GM18505 (cell line): ENCODE results near the gene WRNIP1.
"Not testable (repeated sequence)": the region's sequence is repeated elsewhere in the genome, so short reads cannot be mapped to it uniquely, and the experiment has no call there.

Experiments
- ATAC-seq: cut with Tn5 transposase; IDR thresholded peaks from one replicate; pipeline ENCODE4 v1.9.1; 2021; ENCODE audit not compliant: unreplicated experiment
- POLR2A ChIP-seq: IDR thresholded peaks from 4 replicates; pipeline ENCODE4 v1.6.1; 2011; ENCODE audit warnings: borderline replicate concordance; ENCODE audit not compliant: insufficient read depth, insufficient read length; ENCODE audit errors: extremely low read depth

Gene WRNIP1

DNA sequence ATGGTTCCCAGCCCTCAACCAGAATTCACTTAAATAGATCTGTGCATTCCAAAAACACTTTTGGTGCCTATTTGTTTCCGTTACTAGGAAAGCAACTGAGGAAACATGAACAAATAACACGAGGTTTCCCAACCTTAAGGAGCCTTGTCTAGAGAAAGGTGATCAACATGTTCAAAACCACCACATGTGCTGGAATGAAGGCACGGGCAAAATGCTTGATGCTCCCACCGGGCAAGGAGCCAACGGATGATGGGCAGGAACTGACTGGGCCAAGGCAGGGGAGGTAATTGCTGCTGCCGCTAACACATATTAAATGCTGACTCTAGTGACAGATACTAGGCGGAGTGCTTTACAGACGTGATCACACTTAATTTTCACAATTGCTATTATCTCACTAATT, 17.0 kb upstream of the WRNIP1 start:
- no peak for TF ChIP-seq POLR2A
- no peak for ATAC-seq

DNA sequence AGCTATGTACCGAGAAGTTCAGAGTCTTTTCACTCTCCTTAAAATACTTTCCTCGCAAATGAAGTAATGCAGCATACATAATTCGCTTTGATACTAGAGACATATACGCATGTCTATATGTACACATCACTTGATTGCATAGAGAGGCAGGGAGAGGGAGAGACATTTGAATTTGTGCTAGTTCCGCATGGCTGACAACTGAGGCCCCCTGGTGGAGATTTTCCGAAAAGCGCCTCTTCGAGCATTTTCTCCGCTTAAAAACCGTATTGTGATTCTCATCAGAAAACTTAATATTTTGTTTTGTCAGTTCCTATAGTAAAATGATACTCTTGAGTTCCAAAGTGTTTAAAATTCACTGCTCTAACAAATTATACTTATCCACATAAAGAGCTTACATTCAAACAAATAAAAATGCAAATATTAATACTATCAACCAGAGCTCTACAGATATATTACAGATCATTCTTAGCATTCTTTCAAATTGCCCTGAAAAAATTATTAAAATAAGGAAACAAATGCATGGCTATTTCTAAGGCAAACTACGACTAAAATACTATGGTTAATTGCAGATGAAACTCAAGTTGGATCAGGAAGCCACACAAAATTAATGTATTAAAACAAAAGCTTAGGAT, 15.1 kb upstream of the WRNIP1 start:
- no peak for TF ChIP-seq POLR2A
- no peak for ATAC-seq

DNA sequence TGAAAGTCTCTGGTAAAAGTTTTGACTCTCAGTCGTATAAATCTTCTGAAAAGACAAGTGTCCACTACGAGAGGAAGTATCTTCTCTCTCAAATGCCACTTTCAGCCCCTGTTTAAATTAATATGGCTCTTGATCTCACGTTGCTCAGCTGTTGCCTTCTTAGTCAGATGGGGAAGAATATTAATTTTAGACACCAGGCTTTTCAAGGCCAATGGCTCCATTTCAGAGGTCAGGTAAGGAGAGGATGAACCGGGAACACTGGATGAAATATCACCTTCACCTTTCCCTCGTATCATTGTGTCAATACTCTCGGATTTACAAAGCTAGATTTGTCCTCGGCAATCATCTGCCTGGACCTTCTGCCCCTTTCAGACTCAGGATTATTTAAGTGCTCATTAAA, 14.4 kb upstream of the WRNIP1 start, which contains the start of gene MYLK4:
MYLK4 (minus strand) TSS at position 91 of the 400 bp plus-strand sequence. CDS start 1,628 bp downstream, outside the sequence.
- no peak for ATAC-seq
- TF ChIP-seq POLR2A, result no peak

DNA sequence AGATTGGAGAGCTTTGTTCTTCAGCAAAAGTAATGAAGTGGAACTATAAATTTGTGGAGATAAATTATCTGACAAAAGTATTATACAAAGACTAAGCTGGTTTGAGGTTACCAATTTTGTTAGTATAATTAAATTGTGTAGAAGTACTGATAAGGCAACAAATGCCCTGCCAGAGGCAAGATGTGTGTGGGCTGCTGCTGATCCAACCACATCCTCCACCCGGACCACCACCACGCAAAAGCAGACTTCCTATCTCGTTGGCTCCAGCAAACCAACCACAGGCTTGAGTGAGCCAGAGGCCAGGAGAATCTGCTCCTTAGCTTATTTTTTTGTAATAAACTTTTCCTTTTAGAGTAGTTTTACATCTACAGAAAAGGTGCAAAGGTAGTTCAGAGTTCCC, 13.3 kb upstream of the WRNIP1 start:
- ATAC-seq, result no peak
- TF ChIP-seq POLR2A, result no peak

DNA sequence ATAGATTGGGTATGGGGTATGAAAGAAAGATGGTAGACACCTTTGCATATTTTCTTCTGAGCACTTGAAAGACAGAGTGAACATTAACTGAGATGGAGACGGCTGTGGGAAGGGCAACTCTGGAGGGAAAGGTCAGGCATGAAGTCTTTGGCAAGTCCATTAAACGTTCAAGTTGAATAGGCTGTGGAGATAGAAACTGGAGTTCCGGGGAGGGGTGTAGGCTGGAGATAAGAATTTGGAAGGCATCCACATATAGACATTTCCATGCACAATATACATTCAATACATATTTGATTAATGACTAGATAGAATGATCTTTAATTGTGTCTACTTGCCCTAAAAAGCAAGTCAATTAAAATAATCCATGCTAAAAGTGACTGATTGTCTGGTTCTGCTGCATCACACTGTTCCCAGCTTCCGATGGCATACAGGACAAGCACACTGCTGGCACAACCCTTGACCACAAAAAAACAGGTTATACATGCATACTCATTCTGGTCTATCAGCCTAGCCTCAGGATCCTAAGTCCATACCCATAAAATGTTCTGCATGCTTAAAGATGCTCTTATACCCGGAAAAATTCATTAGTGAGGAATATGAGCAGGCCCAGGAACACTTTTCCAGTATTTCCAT, 12.6 kb upstream of the WRNIP1 start:
- ATAC-seq, result no peak
- TF ChIP-seq POLR2A, result no peak

DNA sequence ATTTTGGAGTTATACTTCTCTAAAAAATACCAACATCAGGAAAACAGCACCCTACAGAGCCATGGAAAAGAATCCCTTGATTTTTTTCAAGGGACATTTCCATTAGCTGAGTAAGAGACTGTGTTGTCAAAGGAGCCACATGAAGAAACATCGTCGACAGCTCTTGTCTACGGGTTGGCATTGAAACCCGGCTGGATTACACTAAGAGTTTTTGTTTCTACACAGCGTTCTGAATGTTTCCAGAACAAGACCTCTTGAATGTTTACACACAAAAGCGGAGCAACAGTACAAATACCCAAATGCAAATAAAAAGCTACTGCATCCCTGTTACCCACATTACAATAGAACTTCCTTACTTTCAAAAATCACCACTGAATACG, 12.1 kb upstream of the WRNIP1 start:
- no peak for TF ChIP-seq POLR2A
- ATAC-seq, result no peak

DNA sequence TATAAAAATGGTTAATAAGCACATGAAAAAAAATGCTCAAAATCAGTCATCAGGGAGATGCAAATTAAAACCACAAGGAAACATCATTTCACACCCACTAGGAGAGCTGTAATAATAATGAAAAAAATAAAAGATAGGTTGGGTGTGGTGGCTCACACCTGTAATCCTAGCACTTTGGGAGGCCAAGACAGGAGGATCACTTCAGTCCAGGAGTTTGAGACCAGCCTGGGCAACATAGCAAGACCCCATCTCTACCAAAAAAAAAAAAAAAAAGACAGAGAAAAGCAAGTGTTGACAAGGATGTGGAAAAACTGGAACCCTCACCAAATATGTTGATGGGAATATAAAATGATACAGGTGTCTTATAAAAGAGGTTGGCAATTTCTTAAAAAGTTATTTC, 11.4 kb upstream of the WRNIP1 start:
- no peak for TF ChIP-seq POLR2A
- no peak for ATAC-seq

DNA sequence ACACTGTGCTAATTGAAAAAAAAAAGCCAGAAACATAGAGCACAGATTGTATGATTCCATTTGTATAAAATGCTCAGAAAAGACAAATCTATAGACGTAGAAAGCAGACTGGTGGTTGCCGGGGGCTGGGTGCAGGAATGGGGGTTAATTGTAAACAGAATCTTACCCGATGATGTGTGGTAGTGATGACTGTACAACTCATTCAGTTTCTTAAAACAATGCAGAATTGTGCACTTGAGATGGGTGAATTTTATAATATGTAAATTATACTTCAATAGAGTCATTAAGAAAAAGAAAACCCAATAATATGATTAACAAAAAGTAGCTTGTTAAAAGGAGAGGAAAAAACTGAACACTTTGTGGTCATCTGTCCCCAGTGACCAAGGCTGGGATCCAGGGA, 10.8 kb upstream of the WRNIP1 start:
- no peak for TF ChIP-seq POLR2A
- no peak for ATAC-seq

DNA sequence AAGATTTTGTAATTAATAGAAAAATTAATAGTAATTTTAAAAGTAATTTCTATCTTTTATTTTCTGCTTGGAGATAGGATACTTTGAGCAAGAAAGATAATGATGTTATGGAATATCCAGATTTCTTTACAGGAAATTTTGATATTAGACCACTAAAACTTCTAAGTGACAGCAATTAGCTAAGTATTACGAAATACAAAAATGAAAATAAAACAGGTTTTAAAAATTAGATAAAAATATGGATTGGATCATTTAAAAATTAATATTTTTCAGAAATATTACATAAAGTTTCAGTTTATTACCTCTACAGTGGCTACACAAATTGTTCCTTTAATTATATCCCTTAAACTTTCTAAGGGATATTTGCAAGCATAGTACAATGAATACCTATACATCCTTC, 10.3 kb upstream of the WRNIP1 start:
- no peak for ATAC-seq
- no peak for TF ChIP-seq POLR2A

DNA sequence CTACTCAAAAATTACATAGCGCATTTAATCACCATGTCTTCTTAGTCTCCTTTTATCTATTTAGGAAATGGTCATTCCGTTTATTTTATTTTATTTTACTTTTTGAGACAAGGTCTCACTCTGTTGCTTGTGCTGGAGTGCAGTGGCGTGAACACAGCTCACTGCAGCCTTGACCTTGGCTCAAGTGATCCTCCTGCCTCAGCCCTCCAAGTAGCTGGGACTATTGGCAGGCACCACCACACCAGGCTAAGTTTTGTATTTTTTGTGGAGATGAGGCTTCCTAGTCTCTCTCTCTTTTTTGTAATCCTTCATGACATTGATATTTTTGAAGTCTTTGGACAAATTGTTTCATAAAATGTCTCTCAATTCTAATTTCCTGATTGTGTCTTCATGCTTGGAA, 9.7 kb upstream of the WRNIP1 start:
- TF ChIP-seq POLR2A, result no peak
- ATAC-seq, result no peak

DNA sequence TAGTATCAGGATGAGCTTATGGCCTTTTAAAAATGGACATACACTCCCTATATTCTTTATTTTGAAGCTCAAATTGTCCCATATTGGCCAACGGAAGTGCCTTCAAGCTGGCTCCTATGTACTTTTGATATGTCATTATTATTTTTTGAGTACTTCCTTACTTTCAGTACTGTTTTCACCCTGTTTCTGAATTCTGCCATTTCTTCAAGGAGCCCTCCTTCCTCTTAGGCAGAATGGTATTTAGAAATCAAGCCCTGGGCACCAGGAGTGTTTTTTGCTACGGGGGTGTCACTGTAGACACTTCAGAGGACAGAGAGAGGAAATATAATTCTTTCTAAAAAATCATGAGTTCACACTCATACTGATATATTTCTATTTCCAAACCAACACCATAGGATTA, 9.0 kb upstream of the WRNIP1 start:
- TF ChIP-seq POLR2A, result no peak
- no peak for ATAC-seq

DNA sequence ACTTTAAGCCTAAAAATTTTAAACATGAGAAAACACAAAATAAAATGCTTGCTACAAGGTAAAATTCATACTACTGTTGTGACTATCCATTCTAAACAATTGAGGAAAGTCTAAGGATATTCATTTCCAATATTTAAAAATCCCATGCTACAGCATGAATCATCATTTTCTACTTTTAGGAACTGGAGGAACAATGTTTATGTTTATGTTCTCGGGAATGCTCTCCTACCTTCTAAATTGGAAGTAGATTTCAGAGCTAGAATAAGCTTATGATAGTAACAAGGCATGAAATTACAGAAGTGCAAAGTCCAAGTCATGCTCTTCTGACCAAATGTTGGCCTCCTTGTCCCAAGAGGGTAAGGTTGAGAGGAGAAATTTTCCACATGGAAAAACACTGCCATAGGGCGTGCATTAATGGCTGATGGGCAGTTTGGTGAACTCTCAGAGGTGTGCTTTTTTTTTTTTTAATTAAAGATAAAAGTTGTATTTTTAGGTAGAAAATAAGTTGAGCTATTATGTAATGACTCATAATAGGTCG, 8.4 kb upstream of the WRNIP1 start:
- no peak for TF ChIP-seq POLR2A
- no peak for ATAC-seq

DNA sequence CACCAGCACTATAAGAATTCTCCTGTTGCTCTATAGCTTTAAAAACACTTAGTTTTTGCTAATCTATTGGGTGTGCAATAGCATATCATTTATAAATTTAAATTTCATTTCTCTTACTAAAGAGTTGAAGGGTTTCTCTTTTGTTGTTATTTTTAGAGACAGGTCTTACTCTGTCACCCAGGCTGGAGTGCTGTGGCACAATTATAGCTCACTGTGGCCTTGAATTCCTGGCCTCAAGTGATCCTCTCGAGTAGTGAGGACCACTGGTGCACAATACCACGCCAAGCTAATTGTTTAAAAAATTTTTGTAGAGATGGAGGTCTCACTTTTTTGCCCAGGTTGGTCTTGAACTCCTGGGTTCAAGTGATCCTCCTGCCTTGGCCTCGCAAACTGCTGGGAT, 6.2 kb upstream of the WRNIP1 start:
- no peak for TF ChIP-seq POLR2A
- no peak for ATAC-seq

DNA sequence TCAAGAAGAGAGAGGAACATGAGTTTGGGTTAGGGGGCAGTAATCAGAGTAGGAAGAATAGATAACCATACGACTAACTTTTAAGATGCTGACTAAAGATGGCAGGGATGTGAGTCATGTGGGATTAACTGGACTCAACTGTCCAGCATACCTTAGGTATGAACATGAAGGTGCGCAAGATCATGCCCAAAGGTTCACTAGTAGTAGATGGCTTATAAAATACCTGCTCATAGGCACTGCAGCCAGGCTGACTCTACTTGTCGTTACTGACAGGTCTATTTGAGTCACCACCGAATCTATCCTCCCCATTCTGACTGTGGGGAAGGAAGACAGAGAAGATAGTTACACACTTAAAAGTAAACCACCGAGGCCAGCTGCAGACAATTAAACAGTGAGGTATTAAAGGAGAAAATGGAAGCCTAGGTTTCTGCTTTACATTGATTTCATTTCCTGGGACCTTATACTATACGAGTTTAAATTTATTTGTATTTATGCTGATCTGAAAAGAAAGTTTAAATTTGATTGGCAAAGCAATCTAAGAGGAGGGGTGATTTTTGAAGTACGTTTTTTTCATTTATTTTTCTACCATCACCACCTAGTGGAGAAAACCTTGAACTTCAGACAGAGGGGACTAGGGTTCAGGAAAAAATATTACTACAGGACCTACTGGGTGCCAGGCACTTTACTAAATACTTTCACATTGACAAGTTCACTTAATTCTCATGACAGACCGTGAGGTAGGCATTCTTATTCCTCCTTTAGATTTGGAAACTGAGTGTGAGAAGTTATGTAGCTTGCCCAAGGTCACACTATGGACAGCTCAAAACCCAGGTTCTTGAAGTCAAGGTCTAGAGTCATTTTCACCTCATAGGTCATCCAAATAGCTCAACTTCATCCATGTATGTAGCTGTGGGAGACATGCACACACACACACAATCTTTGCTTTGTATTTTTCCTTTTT, 4.0 kb upstream of the WRNIP1 start:
- no peak for TF ChIP-seq POLR2A
- no peak for ATAC-seq

DNA sequence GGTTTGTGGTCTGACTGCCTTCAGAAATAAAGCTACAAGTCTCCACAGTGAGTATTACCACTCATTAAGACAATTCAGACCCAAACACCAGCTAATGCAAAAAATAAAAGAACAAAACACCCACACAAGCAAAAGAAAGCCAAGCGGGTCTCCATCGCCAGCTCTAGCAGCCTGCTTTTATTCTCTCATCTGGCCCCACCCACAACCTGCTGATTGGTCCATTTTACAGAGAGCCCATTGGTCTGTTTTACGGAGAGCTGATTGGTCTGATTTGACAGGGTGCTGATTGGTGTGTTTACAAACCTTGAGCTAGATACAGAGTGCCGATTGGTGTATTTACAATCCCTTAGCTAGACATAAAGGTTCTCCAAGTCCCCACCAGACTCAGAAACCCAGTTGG, 2.3 kb upstream of the WRNIP1 start:
- ATAC-seq, result not testable (repeated sequence)
